Lung (tissue), 12 donors: ENCODE measurements around the gene RADIL. TPM values are rescaled to one million over a fixed set of nuclear protein-coding genes. Genes with fewer than 3 reads are reported as not detected.

ENCODE experiments used
- ATAC-seq: fragments of 200-7000 bp; cut with Tn5 transposase; one replicate; pipeline ENCODE4 v1.9.1; 2020; ENCODE audit warnings: moderate number of reproducible peaks; ENCODE audit not compliant: insufficient read depth, low FRiP score
- DNase-seq, 3 donors: peaks; one replicate each; pipeline ENCODE4 v3.0.0-alpha.2; 2013 to 2017
- H3K27ac ChIP-seq, 2 donors: one replicate each; pipeline ENCODE4 v1.5.1; 2013; ENCODE audit warnings: mild to moderate bottlenecking in 2 of 2, moderate library complexity in 2 of 2, control low read depth in 1 of 2, inconsistent platforms in 1 of 2, low read depth in 1 of 2, low read length in 1 of 2
- H3K27me3 ChIP-seq, 3 donors: one replicate each; pipeline ENCODE4 v1.5.1; 2013; ENCODE audit warnings: low read length in 2 of 3; ENCODE audit not compliant: control insufficient read depth in 3 of 3, insufficient read depth in 3 of 3
- H3K36me3 ChIP-seq, 4 donors: one replicate each; pipeline ENCODE4 v1.5.1; 2013; ENCODE audit warnings: low read length in 4 of 4, mild to moderate bottlenecking in 1 of 4, moderate library complexity in 1 of 4; ENCODE audit not compliant: control insufficient read depth in 4 of 4, insufficient read depth in 4 of 4
- H3K4me1 ChIP-seq, 5 donors: one replicate each; pipeline ENCODE4 v1.5.1; 2013; ENCODE audit warnings: low read length in 5 of 5, mild to moderate bottlenecking in 2 of 5, moderate library complexity in 1 of 5; ENCODE audit not compliant: control insufficient read depth in 5 of 5, insufficient read depth in 5 of 5
- H3K4me3 ChIP-seq: one replicate; pipeline ENCODE4 v1.5.1; 2013; ENCODE audit warnings: mild to moderate bottlenecking, control low read depth, moderate library complexity
- H3K9ac ChIP-seq, 2 donors: one replicate each; pipeline ENCODE4 v1.5.1; 2013; ENCODE audit warnings: low read length in 2 of 2, control low read depth in 1 of 2; ENCODE audit not compliant: insufficient read depth in 1 of 2
- H3K9me3 ChIP-seq, 4 donors: one replicate each; pipeline ENCODE4 v1.5.1; 2013; ENCODE audit warnings: low read length in 3 of 4, mild to moderate bottlenecking in 1 of 4, moderate library complexity in 1 of 4; ENCODE audit not compliant: control insufficient read depth in 4 of 4, insufficient read depth in 3 of 4
- WGBS, 2 donors: extraction: QIAGEN DNeasy Blood & Tissue Kit; methylation state at CpG; one replicate each; pipeline ENCODE4 v1.1.7; 2013; 5-methylcytosine and 5-hydroxymethylcytosine counted together
- polyA plus RNA-seq, 2 donors: library from polyadenylated mRNA; stranded (reverse); fragments of 200-250 nt; gene quantifications; one replicate each; pipeline ENCODE4 v1.2.1, GENCODE V29; 2013
- total RNA-seq, 2 donors: library from RNA; depleted of rRNA in 1 of 2; stranded (reverse); fragments of >200 nt in 1 of 2; gene quantifications; one replicate each; pipeline ENCODE4 v1.2.1, GENCODE V29; 2014 to 2021
- TF ChIP-seq, protein P1 (sequence below): IDR thresholded peaks from 2 replicates; pipeline ENCODE4 v1.5.1; 2012; ENCODE audit warnings: mild to moderate bottlenecking; ENCODE audit errors: control extremely low read depth, extremely low read depth
- donor health status: control.
- donor health status: control.
- donor health status: Bipolar disorder and iron deficiency.
- donor health status: healthy.
- donor health status: DM: yes; HTN: yes; CAD: no.

The RADIL gene
- total and polyA plus RNA-seq, 4 donors = 3.7 to 9.3 (median 6.3) TPM

DNA sequence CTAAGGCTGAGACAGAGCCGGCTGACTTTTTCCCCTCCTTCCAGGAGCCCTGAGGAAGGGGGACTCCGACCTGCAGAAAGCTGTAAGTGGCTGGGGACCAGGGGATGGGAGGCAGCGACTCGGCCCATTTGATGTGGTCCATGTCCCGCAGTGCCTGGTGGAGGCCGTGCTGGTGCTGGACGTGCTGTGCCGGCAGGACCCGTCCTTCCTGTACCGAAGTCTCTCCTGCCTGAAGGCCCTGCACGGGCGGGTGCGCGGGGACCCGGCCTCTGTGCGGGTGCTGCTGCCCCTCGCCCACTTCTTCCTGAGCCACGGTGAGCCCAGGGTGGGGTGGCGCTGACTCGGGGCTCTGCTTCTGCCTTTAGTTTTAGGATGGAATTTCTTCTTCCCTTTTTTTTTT, 98.1 kb downstream of the RADIL start:
- H3K27ac ChIP-seq = no peak overlapping the region
- peaks cover 2 to 92% (median 18%) of the 10 kb centered on the region in 4 donors for H3K36me3 ChIP-seq
- no peak overlapping the region for H3K9ac ChIP-seq
- no peaks in the 10 kb centered on the region for H3K4me1 ChIP-seq
- no peaks in the 10 kb centered on the region for H3K9me3 ChIP-seq
- no peaks in the 10 kb centered on the region for H3K27me3 ChIP-seq
- 92 to 96% methylated on average over 20 of the region's 20 CpGs for WGBS, 2 donors
- ATAC-seq (no peak), DNase-seq (no peak)
- TF ChIP-seq, protein P1, sequence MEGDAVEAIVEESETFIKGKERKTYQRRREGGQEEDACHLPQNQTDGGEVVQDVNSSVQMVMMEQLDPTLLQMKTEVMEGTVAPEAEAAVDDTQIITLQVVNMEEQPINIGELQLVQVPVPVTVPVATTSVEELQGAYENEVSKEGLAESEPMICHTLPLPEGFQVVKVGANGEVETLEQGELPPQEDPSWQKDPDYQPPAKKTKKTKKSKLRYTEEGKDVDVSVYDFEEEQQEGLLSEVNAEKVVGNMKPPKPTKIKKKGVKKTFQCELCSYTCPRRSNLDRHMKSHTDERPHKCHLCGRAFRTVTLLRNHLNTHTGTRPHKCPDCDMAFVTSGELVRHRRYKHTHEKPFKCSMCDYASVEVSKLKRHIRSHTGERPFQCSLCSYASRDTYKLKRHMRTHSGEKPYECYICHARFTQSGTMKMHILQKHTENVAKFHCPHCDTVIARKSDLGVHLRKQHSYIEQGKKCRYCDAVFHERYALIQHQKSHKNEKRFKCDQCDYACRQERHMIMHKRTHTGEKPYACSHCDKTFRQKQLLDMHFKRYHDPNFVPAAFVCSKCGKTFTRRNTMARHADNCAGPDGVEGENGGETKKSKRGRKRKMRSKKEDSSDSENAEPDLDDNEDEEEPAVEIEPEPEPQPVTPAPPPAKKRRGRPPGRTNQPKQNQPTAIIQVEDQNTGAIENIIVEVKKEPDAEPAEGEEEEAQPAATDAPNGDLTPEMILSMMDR = no peak
- no peak overlapping the region for H3K4me3 ChIP-seq

DNA sequence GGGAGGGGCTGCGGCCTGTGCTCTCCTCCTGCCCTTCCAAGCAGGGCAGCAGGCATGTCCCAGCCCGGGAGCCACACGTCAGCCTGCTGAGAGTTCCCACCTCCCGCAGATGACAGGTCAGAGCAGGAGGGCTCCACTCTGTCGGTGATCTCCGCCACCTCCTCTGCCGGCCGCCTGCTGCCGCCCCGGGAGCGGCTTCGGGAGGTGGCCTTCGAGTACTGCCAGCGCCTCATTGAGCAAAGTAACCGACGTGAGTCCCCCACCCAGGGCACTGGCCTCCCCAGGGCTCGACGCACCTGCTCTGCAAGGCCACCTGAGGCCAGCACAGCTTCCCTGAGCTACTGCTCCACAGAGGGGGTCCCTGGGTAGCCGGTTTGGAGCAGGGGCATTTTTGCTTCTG, 98.7 kb downstream of the RADIL start:
- WGBS, 2 donors = 91 to 93% methylated on average over 19 of the region's 19 CpGs
- Histone ChIP-seq H3K9me3 (no peaks in the 10 kb centered on the region), H3K27ac (no peak overlapping the region), H3K9ac (no peak overlapping the region), H3K27me3 (no peaks in the 10 kb centered on the region), H3K4me1 (no peaks in the 10 kb centered on the region), H3K36me3 (peaks cover 2 to 86% (median 18%) of the 10 kb centered on the region in 4 donors), H3K4me3 (no peak overlapping the region)
- TF ChIP-seq, protein P1 = no peak
- no peak for ATAC-seq
- DNase-seq = no peak

DNA sequence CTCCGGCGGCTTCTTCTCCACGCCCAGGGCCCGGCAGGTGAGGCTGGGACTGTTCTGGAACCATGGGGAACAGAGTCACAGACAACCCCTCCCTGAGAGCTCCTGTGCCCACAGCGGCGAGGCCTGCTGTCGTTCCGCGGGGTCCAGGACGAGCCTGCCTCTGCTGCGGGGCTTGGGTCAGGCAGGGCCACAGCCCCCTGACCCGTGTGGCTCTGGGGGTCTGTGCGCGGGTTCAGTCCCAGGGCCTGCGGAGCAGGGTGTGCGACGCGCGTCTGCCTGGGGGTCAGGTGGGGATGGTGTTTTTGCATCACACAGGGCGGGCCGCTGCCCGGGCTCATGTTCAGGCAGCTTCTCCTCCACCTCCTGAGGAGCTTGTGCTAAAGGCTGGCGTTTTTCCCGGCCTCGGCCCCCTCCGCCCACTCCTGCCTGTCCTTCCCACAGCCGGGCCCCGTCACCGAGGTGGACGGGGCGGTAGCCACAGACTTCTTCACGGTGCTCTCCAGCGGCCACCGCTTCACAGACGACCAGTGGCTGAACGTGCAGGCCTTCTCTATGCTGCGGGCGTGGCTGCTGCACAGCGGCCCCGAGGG, 99.7 kb downstream of the RADIL start:
- TF ChIP-seq, protein P1 = no peak
- 90 to 95% methylated on average over 40 of the region's 40 CpGs for WGBS, 2 donors
- H3K9ac ChIP-seq = no peak overlapping the region
- DNase-seq (no peak), ATAC-seq (no peak)
- H3K27ac ChIP-seq = no peak overlapping the region
- H3K4me3 ChIP-seq = no peak overlapping the region
- H3K4me1 ChIP-seq = no peaks in the 10 kb centered on the region
- H3K36me3 ChIP-seq = peaks cover 2 to 77% (median 16%) of the 10 kb centered on the region in 4 donors
- H3K9me3 ChIP-seq = no peaks in the 10 kb centered on the region
- no peaks in the 10 kb centered on the region for H3K27me3 ChIP-seq

DNA sequence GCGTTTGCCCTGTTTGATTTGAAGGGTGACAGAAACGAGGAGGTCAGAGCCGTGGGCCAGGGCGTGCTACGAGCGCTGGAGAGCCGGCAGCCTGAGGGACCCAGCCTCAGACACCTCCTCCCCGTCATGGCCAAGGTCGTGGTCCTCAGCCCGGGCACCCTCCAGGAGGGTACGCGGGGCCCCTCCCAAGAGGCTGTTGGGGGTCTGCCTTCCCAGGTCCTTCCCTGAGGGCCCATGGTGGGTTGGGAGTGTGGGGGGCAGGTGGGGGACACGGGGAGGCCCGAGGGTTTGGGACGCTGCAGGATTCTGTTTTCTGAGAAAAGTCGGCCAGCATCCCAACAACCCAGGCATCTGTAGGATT, 100.2 kb downstream of the RADIL start:
- DNase-seq (no peak), ATAC-seq (no peak)
- no peak overlapping the region for H3K4me3 ChIP-seq
- H3K9me3 ChIP-seq = no peaks in the 10 kb centered on the region
- no peak overlapping the region for H3K27ac ChIP-seq
- H3K36me3 ChIP-seq = peaks cover 2 to 71% (median 14%) of the 10 kb centered on the region in 4 donors
- no peak overlapping the region for H3K9ac ChIP-seq
- H3K27me3 ChIP-seq = no peaks in the 10 kb centered on the region
- no peaks in the 10 kb centered on the region for H3K4me1 ChIP-seq
- TF ChIP-seq, protein P1 = no peak
- 92 to 93% methylated on average over 13 to 16 of the region's 16 CpGs for WGBS, 2 donors
